Activated T-cell treated with anti-CD3 and anti-CD28 coated beads for 48 hours (primary cell): ENCODE measurements around the gene TBXA2R.
"Not testable (repeated sequence)": the region's sequence is repeated elsewhere in the genome, so short reads cannot be mapped to it uniquely, and the experiment has no call there.

Source experiments
- DNase-seq: peaks from one replicate; pipeline ENCODE4 v3.0.0-alpha.2; 2020; ENCODE audit warnings: low read depth

The TBXA2R gene

GRCh38 chr19:3639479-3639878 is 32.8 kb upstream of the TBXA2R start:
- no peak for DNase-seq

GRCh38 chr19:3638208-3639193 is 31.8 kb upstream of the TBXA2R start:
- no peak for DNase-seq

DNA sequence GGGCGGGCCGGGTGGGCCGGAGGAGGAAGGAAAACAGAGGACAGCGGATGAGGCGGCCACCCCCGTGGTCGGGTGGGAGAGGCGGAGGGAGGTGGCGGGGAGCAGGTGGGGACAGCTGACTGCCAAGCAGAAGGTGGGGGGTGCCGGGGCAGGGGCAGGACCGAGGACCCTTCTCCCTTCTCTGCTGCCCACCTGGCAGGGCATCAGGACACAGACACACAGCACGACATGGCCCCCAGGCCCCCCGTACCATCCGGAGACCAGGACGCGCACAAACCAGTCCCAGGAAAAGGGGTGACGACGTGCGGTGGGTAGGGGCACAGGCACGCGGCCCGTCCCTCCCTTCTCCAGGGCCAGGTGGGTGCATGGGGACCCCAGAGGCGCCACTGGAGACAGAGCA is 30.9 kb upstream of the TBXA2R start:
- no peak for DNase-seq

GRCh38 chr19:3636962-3637361 is 30.3 kb upstream of the TBXA2R start:
- DNase-seq, result no peak

DNA sequence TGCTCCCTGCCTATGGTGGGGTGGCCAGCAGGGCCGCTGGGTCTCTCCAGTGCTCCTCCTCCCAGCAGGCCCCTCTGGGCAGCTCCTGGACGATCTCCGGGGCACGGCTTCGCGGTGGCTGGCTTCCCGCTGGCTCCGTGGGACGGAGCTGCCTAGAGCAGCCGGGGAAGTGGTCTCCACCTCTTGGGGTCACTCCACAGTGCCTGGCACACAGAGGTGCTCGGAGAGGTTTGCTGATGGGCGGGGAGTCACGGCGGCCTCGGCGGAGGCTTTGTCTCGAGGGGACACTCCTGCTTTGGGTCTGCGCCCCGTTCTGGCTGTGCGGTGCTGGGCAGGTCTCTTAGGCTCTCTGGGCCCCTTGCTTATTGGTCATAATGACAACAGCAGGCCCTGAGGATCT is 29.8 kb upstream of the TBXA2R start:
- no peak for DNase-seq

GRCh38 chr19:3634496-3635045 is 27.9 kb upstream of the TBXA2R start:
- DNase-seq, result no peak

- no peak for DNase-seq
These were observed 26.9 kb upstream of the TBXA2R start for GRCh38 chr19:3633559-3633988.

GRCh38 chr19:3632739-3633558 is 26.3 kb upstream of the TBXA2R start:
- no peak for DNase-seq

DNA sequence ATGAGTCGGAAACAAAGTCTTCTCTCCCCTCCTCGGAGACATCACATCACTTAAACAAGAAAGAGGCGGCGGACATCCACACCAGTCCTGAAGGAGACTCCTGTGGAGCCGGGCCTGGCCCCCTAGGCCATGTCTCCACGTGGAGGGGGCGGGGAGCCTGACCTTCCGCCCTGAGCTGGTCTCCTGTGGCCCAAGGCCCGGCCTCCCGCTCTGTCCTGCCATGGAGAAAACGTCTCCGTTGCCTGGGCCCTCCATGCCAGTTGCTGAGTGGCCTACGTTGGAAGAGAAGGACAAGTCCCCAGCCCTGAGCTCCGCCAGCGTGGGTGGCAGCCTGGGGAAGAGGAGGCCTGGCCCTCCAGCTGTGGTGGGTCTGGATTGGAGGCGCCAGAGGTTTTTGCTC is 25.4 kb upstream of the TBXA2R start:
- no peak for DNase-seq

DNA sequence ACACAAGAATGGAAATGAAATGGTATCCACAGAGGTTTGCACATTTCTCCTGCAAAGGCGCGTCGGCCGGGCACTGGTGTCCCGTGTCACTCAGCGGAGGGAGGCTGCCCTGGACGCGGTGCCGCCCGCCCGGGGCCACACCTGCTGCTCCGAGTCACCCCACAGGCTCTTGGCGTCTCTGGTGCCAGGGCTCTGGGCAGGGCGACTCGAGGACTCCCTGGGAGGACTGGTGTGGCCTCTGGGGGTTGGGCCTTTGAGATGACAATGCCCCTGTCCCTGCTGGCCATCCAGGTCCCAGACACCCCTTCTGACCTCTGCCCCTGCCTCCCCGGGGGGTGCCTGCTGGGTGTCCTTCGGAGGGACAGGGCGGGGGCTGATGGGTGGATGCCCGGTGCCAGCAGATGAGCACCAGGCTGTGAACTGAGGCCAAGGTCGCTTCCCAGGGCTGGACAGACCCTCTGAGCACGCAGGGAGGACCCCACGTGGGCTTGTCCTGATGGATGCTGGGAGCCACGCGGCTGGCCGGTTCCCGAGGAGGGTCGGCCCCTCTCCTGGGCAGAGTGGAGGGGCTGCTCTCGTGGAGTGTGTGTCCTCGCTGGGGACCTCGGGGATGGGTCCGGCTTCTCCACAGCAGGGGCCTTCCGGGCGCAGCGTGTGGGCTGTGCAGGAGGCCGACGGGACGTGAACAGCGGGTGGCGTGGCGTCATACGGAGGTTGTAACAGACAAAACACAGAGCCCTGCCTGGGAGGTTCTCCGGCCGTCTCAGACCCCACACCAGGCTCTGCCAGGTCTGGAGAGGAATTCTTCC is 24.6 kb upstream of the TBXA2R start:
- no peak for DNase-seq

DNA sequence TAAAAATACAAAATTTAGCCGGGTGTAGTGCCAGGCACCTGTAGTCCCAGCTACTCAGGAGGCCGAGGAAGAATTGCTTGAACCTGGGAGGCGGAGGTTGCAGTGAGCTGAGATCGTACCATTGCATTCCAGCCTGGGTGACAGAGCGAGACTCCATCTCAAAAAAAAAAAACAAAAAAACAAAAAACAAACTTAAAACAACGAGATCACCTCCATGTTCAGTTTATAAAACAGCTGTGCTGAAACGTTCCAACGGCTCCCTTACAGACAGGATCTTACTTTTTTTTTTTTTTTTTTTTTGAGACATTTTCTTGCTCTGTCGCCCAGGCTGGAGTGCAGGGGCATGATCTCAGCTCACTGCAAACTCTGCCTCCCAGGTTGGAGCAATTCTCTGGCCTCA is 22.1 kb upstream of the TBXA2R start:
- DNase-seq, result not testable (repeated sequence)

DNA sequence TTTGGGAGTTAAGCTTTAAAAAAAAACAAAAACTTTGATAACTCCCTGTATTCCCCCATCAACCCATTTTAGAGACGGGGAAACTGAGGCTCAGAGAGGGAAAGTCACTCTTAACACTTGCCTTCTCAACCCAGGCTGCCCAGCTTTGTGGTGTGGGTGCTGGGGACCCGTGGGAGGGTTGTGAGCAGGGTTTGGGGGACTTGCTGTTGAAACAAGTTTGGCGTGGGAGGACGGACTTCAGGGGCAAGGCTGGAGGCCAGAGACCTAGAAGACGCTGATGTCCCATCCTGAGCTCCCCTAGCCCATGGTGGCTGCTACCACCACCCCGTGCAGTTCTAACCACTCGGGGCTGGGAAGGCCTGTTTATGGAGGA is 20.7 kb upstream of the TBXA2R start:
- no peak for DNase-seq

DNA sequence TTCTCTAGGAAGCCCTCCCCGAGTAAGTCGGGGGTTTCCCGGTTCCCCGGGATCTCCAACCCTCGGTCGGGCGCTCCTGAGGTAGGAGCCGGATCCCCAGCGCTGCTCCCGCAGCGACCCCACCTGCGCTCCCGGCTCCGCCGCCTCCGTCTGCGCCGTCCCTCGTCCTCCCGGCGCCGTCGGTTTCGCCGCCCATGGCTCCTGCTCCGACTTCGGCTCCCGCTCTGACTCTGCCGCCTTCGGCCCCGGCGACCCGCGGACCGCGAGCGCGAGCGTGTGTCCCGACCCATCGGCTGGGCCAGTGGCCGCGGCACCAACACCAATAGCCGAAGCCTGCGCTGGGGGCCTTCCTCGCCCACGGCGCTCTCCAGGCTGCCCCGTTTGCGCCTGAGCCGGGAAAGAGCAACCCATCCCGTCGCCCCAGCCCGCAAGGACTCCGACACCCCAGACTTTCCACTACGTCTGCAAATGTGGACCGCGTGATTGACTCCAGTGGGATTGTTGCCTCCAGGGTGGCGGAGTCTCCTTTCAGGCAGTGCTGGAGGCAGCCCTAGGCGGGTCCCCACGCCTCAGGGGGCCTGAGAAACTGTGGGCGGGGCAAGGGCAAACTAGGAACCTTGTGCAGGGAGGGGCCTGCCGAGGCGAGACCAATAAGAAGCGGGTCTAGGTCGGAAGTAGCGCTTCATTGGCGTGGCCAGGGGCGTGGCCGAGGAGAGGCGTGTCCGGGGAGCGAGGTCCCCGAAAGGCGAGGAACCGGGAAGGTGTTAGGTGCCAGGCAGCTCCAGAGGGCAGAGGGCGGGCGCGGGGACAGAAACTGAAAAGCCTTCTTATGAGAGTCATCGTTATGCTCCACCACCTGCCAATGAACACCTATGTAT is 20.0 kb upstream of the TBXA2R start, which contains the start of gene CACTIN:
CACTIN (minus strand) TSS at position 318 of the 878 bp plus-strand sequence; CDS start at position 290, 28 bp downstream.
- DNase-seq, result peak; percentile 98

DNA sequence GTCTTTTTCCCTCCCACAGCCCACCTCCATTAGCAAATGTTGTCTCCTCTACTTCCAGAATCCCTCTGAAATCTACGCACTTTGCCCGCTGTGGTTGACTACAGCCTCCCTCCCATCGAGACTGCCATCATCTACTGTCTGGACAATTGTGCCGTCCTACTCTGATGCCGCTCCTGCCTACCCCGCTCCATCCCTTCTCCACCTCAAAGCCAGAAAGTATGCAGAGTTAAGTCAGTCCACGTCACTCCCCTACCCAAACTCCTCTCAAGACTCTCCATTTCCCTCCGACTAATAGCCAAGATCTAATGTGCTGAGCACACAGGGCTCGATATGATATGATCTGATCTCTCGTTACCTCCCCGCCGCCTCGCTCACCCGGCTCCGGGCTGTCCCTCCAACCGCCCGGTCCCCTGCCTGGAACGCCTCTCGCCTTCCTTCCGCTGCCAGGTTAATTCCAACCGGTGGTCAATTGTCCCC is 19.4 kb upstream of the TBXA2R start:
- peak; percentile 17 for DNase-seq

- DNase-seq, result no peak
These were observed 17.0 kb upstream of the TBXA2R start for GRCh38 chr19:3623716-3624115.

DNA sequence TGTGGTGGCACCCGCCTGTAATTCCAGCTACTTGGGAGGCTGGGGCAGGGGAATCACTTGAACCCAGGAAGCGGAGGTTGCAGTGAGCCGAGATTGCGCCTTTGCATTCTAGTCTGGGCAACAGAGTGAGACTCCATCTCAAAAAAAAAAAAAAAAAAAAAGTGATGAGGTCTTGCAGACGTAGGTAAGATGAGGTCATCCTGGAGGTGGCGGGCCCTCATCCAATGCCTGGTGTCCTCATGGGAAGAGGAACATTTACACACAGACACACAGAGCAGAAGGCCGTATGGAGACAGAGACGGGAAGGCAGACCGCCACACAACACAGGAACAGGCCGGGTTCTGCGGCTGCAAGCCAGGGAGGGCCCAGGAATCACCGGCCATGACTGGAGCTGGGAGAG is 15.5 kb upstream of the TBXA2R start:
- DNase-seq, result no peak

DNA sequence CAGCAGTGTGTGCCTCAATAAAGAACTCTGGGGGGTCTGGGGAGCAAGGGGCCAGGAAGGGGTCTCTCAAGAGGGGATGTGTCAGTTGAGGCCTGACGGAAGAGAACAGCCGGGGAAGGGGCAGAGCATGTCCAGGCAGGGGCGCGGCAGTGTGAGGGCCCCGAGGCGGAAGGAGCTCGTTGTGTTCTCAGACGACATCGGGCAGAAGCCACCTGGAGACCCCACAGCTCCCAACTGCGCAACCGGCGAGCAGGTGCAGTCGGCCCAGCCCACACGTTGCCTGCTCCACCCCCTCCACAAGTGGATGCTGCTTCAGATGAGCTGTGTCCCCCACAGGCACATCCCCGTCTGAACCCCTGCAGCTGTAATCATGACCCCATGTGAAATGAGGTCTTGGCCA is 15.0 kb upstream of the TBXA2R start:
- no peak for DNase-seq

DNA sequence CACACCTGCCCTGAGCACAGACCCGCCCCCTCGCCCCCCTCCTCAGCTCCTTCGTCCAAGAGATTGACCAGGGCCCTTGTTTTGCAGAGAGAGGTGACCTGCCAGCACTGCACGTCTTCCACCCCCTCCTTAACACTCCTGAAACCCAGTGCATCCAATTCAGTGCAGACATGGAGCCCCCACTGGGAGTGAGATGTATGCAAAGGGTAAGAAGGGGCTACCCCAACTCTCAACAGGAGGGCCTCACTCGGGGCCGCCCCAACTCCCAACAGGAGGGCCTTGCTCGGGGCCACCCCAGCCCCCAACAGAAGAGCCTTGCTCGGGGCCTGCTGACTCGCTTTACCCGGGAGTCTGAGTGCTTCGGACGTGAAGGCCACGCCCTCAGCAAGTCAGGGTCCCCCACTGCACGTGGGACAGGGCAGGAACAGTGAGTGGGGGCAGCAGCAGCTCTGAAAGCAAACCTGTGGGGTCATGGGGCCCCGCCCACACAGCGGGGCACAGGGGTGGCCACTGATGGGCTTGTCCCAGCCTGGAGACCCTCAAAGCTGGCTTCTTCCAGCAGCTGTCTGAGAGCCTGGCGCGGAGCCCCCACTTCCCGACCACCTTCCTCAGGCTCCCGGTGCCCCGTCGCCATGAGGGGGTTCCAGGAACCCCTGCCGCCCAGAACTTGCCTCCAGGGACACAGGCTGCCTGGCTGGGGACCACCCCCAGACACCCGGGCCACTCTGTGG is 14.3 kb upstream of the TBXA2R start:
- DNase-seq, result no peak

- DNase-seq, result no peak
These were observed 13.6 kb upstream of the TBXA2R start for GRCh38 chr19:3620145-3620816.
